Endometrial microvascular endothelial cells (primary cell): Measurements from ENCODE around the gene ZNF804B. TPM values are rescaled to one million over a fixed set of nuclear protein-coding genes. Genes with fewer than 3 reads are reported as not detected.

Experiments used
- in situ Hi-C: cut with HindIII; loops from 2 replicates; pipeline ENCODE4 v1.10.0; 2017; ENCODE audit warnings: low sequenced_read_pairs, low pct_unique_long_range_greater_than_20kb; ENCODE audit errors: inconsistent ontology term
- total RNA-seq: library from RNA; depleted of rRNA; stranded (reverse); fragments of >200 nt; gene quantifications from one replicate; pipeline ENCODE4 v1.2.3, GENCODE V29; 2015; ENCODE audit errors: inconsistent ontology term

Gene ZNF804B
- total RNA-seq, 1 donor from 2014 or later: not detected

GRCh38 chr7:89049043-89049442 lies 289.5 kb downstream of the ZNF804B start:
- in situ Hi-C loops: no loop called here

GRCh38 chr7:89053130-89053529 lies 293.6 kb downstream of the ZNF804B start:
- in situ Hi-C loops: no loop called here

GRCh38 chr7:89054361-89054760 lies 294.9 kb downstream of the ZNF804B start:
- in situ Hi-C loops: no loop called here

GRCh38 chr7:89060234-89060633 lies 300.7 kb downstream of the ZNF804B start:
- in situ Hi-C loops: no loop called here

- in situ Hi-C loops: no loop called here
Observed at GRCh38 chr7:89064831-89065230, 305.3 kb downstream of the ZNF804B start.

- in situ Hi-C loops: no loop called here
Observed at GRCh38 chr7:89067048-89067447, 307.5 kb downstream of the ZNF804B start.

GRCh38 chr7:89072081-89072480 lies 312.6 kb downstream of the ZNF804B start:
- in situ Hi-C loops: no loop called here

GRCh38 chr7:89073776-89074175 lies 314.3 kb downstream of the ZNF804B start:
- in situ Hi-C loops: no loop called here

- in situ Hi-C loops: no loop called here
Observed at GRCh38 chr7:89077992-89078391, 318.5 kb downstream of the ZNF804B start.

- in situ Hi-C loops: no loop called here
Observed at GRCh38 chr7:89085580-89085979, 326.1 kb downstream of the ZNF804B start.

- in situ Hi-C loops: no loop called here
Observed at GRCh38 chr7:89091550-89091949, 332.1 kb downstream of the ZNF804B start.

GRCh38 chr7:89094269-89094668 lies 334.8 kb downstream of the ZNF804B start:
- in situ Hi-C loops: no loop called here

GRCh38 chr7:89103564-89103963 lies 344.1 kb downstream of the ZNF804B start:
- in situ Hi-C loops: no loop called here

- in situ Hi-C loops: no loop called here
Observed at GRCh38 chr7:89104748-89105685, 345.5 kb downstream of the ZNF804B start.

GRCh38 chr7:89123871-89124270 lies 364.4 kb downstream of the ZNF804B start:
- in situ Hi-C loops: no loop called here

GRCh38 chr7:89129600-89130375 lies 370.3 kb downstream of the ZNF804B start:
- in situ Hi-C loops: no loop called here

- in situ Hi-C loops: no loop called here
Observed at GRCh38 chr7:89133357-89133756, 373.9 kb downstream of the ZNF804B start.

- in situ Hi-C loops: no loop called here
Observed at GRCh38 chr7:89133819-89134218, 374.3 kb downstream of the ZNF804B start.

GRCh38 chr7:89145801-89146200 lies 386.3 kb downstream of the ZNF804B start:
- in situ Hi-C loops: no loop called here

GRCh38 chr7:89160107-89160506 lies 400.6 kb downstream of the ZNF804B start:
- in situ Hi-C loops: no loop called here
